DND-41 (cell line): ENCODE data around the gene SPNS2.

Experiments
- EZH2 ChIP-seq: IDR thresholded peaks from 3 replicates; pipeline ENCODE4 v1.6.1; 2012; ENCODE audit warnings: borderline replicate concordance, low read depth, mild to moderate bottlenecking, moderate library complexity, low read length, inconsistent platforms; ENCODE audit not compliant: severe bottlenecking
- TF ChIP-seq, protein P1 (sequence below): IDR thresholded peaks from 2 replicates; pipeline ENCODE4 v1.5.1; 2012; ENCODE audit warnings: borderline replicate concordance, low read length, moderate library complexity, mild to moderate bottlenecking; ENCODE audit not compliant: poor library complexity, severe bottlenecking; ENCODE audit errors: extremely low read depth

DNA sequence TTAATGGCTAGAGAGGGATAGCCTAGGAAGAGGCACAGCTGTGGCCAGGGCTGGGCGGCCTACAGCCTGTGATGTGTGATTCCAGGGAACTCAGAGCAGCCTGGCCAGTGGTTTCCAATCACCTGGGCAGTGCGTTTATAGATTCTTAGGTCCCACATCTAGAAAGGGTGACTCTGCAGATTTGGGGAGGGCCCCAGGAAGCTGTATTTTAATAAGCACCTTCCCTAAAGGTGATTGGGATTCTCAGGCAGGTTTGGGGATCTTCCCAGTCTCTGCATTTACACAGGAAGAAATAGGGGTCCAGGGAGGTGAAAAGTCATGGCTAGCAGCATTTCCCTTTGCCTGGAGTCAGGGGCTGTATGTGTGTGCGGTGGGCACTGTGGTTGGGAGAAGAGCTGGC lies 9.5 kb downstream of the SPNS2 start:
- TF ChIP-seq EZH2, result no peak
- TF ChIP-seq, protein P1, sequence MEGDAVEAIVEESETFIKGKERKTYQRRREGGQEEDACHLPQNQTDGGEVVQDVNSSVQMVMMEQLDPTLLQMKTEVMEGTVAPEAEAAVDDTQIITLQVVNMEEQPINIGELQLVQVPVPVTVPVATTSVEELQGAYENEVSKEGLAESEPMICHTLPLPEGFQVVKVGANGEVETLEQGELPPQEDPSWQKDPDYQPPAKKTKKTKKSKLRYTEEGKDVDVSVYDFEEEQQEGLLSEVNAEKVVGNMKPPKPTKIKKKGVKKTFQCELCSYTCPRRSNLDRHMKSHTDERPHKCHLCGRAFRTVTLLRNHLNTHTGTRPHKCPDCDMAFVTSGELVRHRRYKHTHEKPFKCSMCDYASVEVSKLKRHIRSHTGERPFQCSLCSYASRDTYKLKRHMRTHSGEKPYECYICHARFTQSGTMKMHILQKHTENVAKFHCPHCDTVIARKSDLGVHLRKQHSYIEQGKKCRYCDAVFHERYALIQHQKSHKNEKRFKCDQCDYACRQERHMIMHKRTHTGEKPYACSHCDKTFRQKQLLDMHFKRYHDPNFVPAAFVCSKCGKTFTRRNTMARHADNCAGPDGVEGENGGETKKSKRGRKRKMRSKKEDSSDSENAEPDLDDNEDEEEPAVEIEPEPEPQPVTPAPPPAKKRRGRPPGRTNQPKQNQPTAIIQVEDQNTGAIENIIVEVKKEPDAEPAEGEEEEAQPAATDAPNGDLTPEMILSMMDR, result no peak
